ENCODE measurements around the gene PIM2. TPM values are rescaled to one million over a fixed set of nuclear protein-coding genes. Genes with fewer than 3 reads are reported as not detected.

Gene PIM2
- total and polyA plus RNA-seq, 2 of the 13 experiments (the other 11 are each of a cell fraction or from before 2014, with no cell fraction given) = 14.4 to 15.8 TPM

GRCh38 chrX:48897625-48898306, 21.1 kb downstream of the PIM2 start, which contains the start of the genes PQBP1 and TIMM17B (continued):
- no peak; the same call in 1 of the 2 replicates for TF ChIP-seq FOXP4 (CRISPR knock-in tag; IDR thresholded peaks at IDR 0.05)
- peak; percentile 68 for TF ChIP-seq GABPB1 (CRISPR knock-in tag; IDR thresholded peaks at IDR 0.05)
- TF ChIP-seq ZNF841 (CRISPR knock-in tag; IDR thresholded peaks at IDR 0.05; ENCODE audit: borderline replicate concordance) = no peak
- no peak for TF ChIP-seq MLLT10 (CRISPR knock-in tag; IDR thresholded peaks at IDR 0.05)
- TF ChIP-seq CEBPG (CRISPR knock-in tag; IDR thresholded peaks at IDR 0.05) = no peak
- TF ChIP-seq HOXA3 (CRISPR knock-in tag; IDR thresholded peaks at IDR 0.05) = peak; percentile 51
- TF ChIP-seq HIVEP1 (CRISPR knock-in tag; IDR thresholded peaks at IDR 0.05) = peak; percentile 45
- no peak for TF ChIP-seq ZNF337 (CRISPR knock-in tag; IDR thresholded peaks at IDR 0.05; ENCODE audit: borderline replicate concordance, low read depth)
- TF ChIP-seq PAX8 (CRISPR knock-in tag; IDR thresholded peaks at IDR 0.05; ENCODE audit: borderline replicate concordance) = no peak
- TF ChIP-seq BHLHE40 (IDR thresholded peaks at IDR 0.05; ENCODE audit: low read length) = peak; percentile 89
- TF ChIP-seq KDM5B (CRISPR knock-in tag; IDR thresholded peaks at IDR 0.05; ENCODE audit: borderline replicate concordance) = 0 out of 2 replicates have a peak, but pooled peaks have one; percentile 57
- no peak for TF ChIP-seq BCLAF1 (IDR thresholded peaks at IDR 0.05)
- no peak for TF ChIP-seq MZF1 (CRISPR knock-in tag; IDR thresholded peaks at IDR 0.05; ENCODE audit: borderline replicate concordance)
- no peak for TF ChIP-seq ZNF737 (CRISPR knock-in tag; IDR thresholded peaks at IDR 0.05; ENCODE audit: borderline replicate concordance)
- peak; percentile 25; the same call in 1 of the 2 replicates for TF ChIP-seq ZNF788 (CRISPR knock-in tag; IDR thresholded peaks at IDR 0.05; ENCODE audit: borderline replicate concordance)
- no peak for TF ChIP-seq RCOR2 (CRISPR knock-in tag; IDR thresholded peaks at IDR 0.05)
- peak; percentile 73 for TF ChIP-seq YY1 (IDR thresholded peaks at IDR 0.05; ENCODE audit: insufficient read depth, insufficient replicate concordance, low read depth, low read length)
- no peak for TF ChIP-seq ONECUT2 (CRISPR knock-in tag; IDR thresholded peaks at IDR 0.05)
- TF ChIP-seq ZC3H13 (CRISPR knock-in tag; IDR thresholded peaks at IDR 0.05) = no peak
- peak; percentile 84 for TF ChIP-seq DRAP1 (CRISPR knock-in tag; IDR thresholded peaks at IDR 0.05)
- no peak for TF ChIP-seq AGO1 (IDR thresholded peaks at IDR 0.05; ENCODE audit: low read depth, low read length, poor library complexity, severe bottlenecking)
- no peak for TF ChIP-seq HNF4G (IDR thresholded peaks at IDR 0.05; ENCODE audit: borderline replicate concordance, low read depth, low read length)
- TF ChIP-seq HNF4G (CRISPR knock-in tag; IDR thresholded peaks at IDR 0.05; ENCODE audit: borderline replicate concordance, low read depth) = no peak
- TF ChIP-seq ZNF510 (CRISPR knock-in tag; IDR thresholded peaks at IDR 0.05; ENCODE audit: low read depth) = no peak
- TF ChIP-seq NFKB2 (CRISPR knock-in tag; IDR thresholded peaks at IDR 0.05; ENCODE audit: borderline replicate concordance) = peak; percentile 48; the same call in 1 of the 2 replicates
- TF ChIP-seq HNF4A (CRISPR knock-in tag; IDR thresholded peaks at IDR 0.05) = no peak
- no peak for TF ChIP-seq LCORL (IDR thresholded peaks at IDR 0.05)
- 0 out of 2 replicates have a peak, but pooled peaks have one; percentile 20 for TF ChIP-seq LCORL (CRISPR knock-in tag; IDR thresholded peaks at IDR 0.05)

Measured in HepG2 (cell line).